Progenitor cell of endocrine pancreas (in vitro differentiated cells): ENCODE data around the gene GRK5. TPM values are rescaled to one million over a fixed set of nuclear protein-coding genes. Genes with fewer than 3 reads are reported as not detected.

Experiments
- DNase-seq: peaks from one replicate; pipeline ENCODE4 v3.0.0; 2021; ENCODE audit warnings: low spot score; ENCODE audit not compliant: unreplicated experiment
- H3K27ac Mint-ChIP-seq: 2 replicates; pipeline ENCODE4 v1.8.0; 2021; ENCODE audit warnings: mild to moderate bottlenecking, moderate library complexity, mixed read lengths
- H3K27me3 Mint-ChIP-seq: 2 replicates; pipeline ENCODE4 v1.8.0; 2021; ENCODE audit warnings: mixed read lengths
- H3K36me3 Mint-ChIP-seq: 2 replicates; pipeline ENCODE4 v1.8.0; 2022; ENCODE audit warnings: mixed read lengths; ENCODE audit not compliant: insufficient read depth
- H3K4me1 Mint-ChIP-seq: 2 replicates; pipeline ENCODE4 v1.8.0; 2021; ENCODE audit warnings: low read depth, mixed read lengths
- H3K4me3 Mint-ChIP-seq: 2 replicates; pipeline ENCODE4 v1.8.0; 2021; ENCODE audit warnings: low read depth, mild to moderate bottlenecking, moderate library complexity, mixed read lengths
- H3K9me3 Mint-ChIP-seq: 2 replicates; pipeline ENCODE4 v1.8.0; 2021; ENCODE audit warnings: low read depth, mixed read lengths
- CTCF ChIP-seq: fragments of 200-600 bp; sonication (generic); IDR thresholded peaks from one replicate; pipeline ENCODE4 v1.5.0; 2021; ENCODE audit warnings: antibody characterized with exemption, mild to moderate bottlenecking; ENCODE audit not compliant: unreplicated experiment
- total RNA-seq: library from RNA; stranded (reverse); gene quantifications from 2 replicates; pipeline ENCODE4 v1.2.1, GENCODE V29; 2021

The GRK5 gene
- total RNA-seq, 1 donor from 2014 or later, result 21.6 TPM

GRCh38 chr10:119166118-119166500, 41.3 kb upstream of the GRK5 start:
- peak overlapping the region; percentile 95 for H3K27ac Mint-ChIP-seq
- H3K9me3 Mint-ChIP-seq, result no peaks in the 10 kb centered on the region
- H3K27me3 Mint-ChIP-seq, result no peaks in the 10 kb centered on the region
- peaks cover 16% of the 10 kb centered on the region for H3K36me3 Mint-ChIP-seq
- DNase-seq, result no peak
- TF ChIP-seq CTCF, result no peak
- peaks cover 18% of the 10 kb centered on the region for H3K4me1 Mint-ChIP-seq
- H3K4me3 Mint-ChIP-seq, result peak overlapping the region; percentile 81

GRCh38 chr10:119166564-119166963, 40.8 kb upstream of the GRK5 start:
- H3K27ac Mint-ChIP-seq, result peak overlapping the region; percentile 95
- peaks cover 17% of the 10 kb centered on the region for H3K36me3 Mint-ChIP-seq
- peak overlapping the region; percentile 81 for H3K4me3 Mint-ChIP-seq
- no peak for TF ChIP-seq CTCF
- H3K27me3 Mint-ChIP-seq, result no peaks in the 10 kb centered on the region
- peaks cover 15% of the 10 kb centered on the region for H3K4me1 Mint-ChIP-seq
- no peak for DNase-seq
- H3K9me3 Mint-ChIP-seq, result no peaks in the 10 kb centered on the region

- TF ChIP-seq CTCF, result no peak
- Mint-ChIP-seq H3K36me3 (peaks cover 20% of the 10 kb centered on the region), H3K27me3 (no peaks in the 10 kb centered on the region), H3K9me3 (no peaks in the 10 kb centered on the region), H3K4me1 (peaks cover 11% of the 10 kb centered on the region), H3K27ac (no peak overlapping the region), H3K4me3 (no peak overlapping the region)
- DNase-seq, result no peak
These were observed 40.3 kb upstream of the GRK5 start for GRCh38 chr10:119167041-119167440.

GRCh38 chr10:119174109-119174508, 33.3 kb upstream of the GRK5 start:
- H3K4me1 Mint-ChIP-seq, result peaks cover 16% of the 10 kb centered on the region
- H3K27ac Mint-ChIP-seq, result no peak overlapping the region
- no peak for DNase-seq
- peaks cover 26% of the 10 kb centered on the region for H3K36me3 Mint-ChIP-seq
- no peaks in the 10 kb centered on the region for H3K27me3 Mint-ChIP-seq
- no peak for TF ChIP-seq CTCF
- H3K9me3 Mint-ChIP-seq, result no peaks in the 10 kb centered on the region
- H3K4me3 Mint-ChIP-seq, result no peak overlapping the region

- peaks cover 17% of the 10 kb centered on the region for H3K36me3 Mint-ChIP-seq
- no peak for TF ChIP-seq CTCF
- no peaks in the 10 kb centered on the region for H3K27me3 Mint-ChIP-seq
- no peaks in the 10 kb centered on the region for H3K9me3 Mint-ChIP-seq
- H3K27ac Mint-ChIP-seq, result peak overlapping the region; percentile 75
- DNase-seq, result no peak
- H3K4me1 Mint-ChIP-seq, result peaks cover 16% of the 10 kb centered on the region
- H3K4me3 Mint-ChIP-seq, result peak overlapping the region; percentile 19
These were observed 31.2 kb upstream of the GRK5 start for GRCh38 chr10:119176166-119176565.
